K562 (cell line): ENCODE data around the gene ATF4. TPM values are rescaled to one million over a fixed set of nuclear protein-coding genes. Genes with fewer than 3 reads are reported as not detected.
A peak's percentile ranks its signal among the peaks of the same experiment; 100 is the strongest.

Source experiments
- CBX1 ChIP-seq: sonication (generic); IDR thresholded peaks from 2 replicates; pipeline ENCODE4 v1.6.1; 2016; ENCODE audit warnings: antibody characterized with exemption, low read depth, mild to moderate bottlenecking
- DNMT1 ChIP-seq: fragments of 450-650 bp; IDR thresholded peaks from 2 replicates; pipeline ENCODE4 v1.6.1; 2016; ENCODE audit warnings: antibody characterized with exemption, mild to moderate bottlenecking
- ESRRB ChIP-seq: fragments of 250-450 bp; sonication (Bioruptor Pico); IDR thresholded peaks from 2 replicates; pipeline ENCODE4 v1.5.0; 2020; ENCODE audit warnings: mild to moderate bottlenecking, moderate library complexity, borderline replicate concordance
- FOXO4 ChIP-seq: fragments of 450-650 bp; formaldehyde crosslinking; IDR thresholded peaks from 2 replicates; pipeline ENCODE4 v1.4.0; 2020; ENCODE audit warnings: mild to moderate bottlenecking, moderate library complexity
- HDAC3 ChIP-seq: fragments of 450-650 bp; IDR thresholded peaks from 2 replicates; pipeline ENCODE4 v1.6.1; 2018; ENCODE audit warnings: borderline replicate concordance, mild to moderate bottlenecking, moderate library complexity; ENCODE audit not compliant: partially characterized antibody
- HNRNPLL ChIP-seq: fragments of 200-400 bp; formaldehyde crosslinking; IDR thresholded peaks from 2 replicates; pipeline ENCODE4 v1.6.1; 2017; ENCODE audit warnings: low read length, low read depth, mild to moderate bottlenecking; ENCODE audit not compliant: poor library complexity, severe bottlenecking
- KHSRP ChIP-seq: fragments of 450-650 bp; IDR thresholded peaks from 2 replicates; pipeline ENCODE4 v1.6.1; 2017
- NFIX ChIP-seq: fragments of 250-450 bp; sonication (Bioruptor Pico); IDR thresholded peaks from 2 replicates; pipeline ENCODE4 v1.4.0; 2020; ENCODE audit warnings: low read depth, mild to moderate bottlenecking, moderate library complexity
- NR1H2 ChIP-seq: sonication (generic); formaldehyde crosslinking; IDR thresholded peaks from 2 replicates; pipeline ENCODE4 v1.4.0; 2020; ENCODE audit warnings: mild to moderate bottlenecking, missing genetic modification reagents
- NR2F6 ChIP-seq: fragments of 450-650 bp; formaldehyde crosslinking; IDR thresholded peaks from 2 replicates; pipeline ENCODE4 v1.4.0; 2020; ENCODE audit warnings: mild to moderate bottlenecking
- RBM17 ChIP-seq: fragments of 200-400 bp; formaldehyde crosslinking; IDR thresholded peaks from 2 replicates; pipeline ENCODE4 v1.6.1; 2017; ENCODE audit warnings: low read depth, mild to moderate bottlenecking, low read length, borderline replicate concordance
- SMAD4 ChIP-seq: fragments of 250-450 bp; sonication (Bioruptor Pico); conservative IDR thresholded peaks from 2 replicates; pipeline ENCODE4 v1.8.0; 2021; ENCODE audit warnings: inconsistent platforms, mild to moderate bottlenecking, moderate library complexity
- SNIP1 ChIP-seq: fragments of 450-650 bp; IDR thresholded peaks from 2 replicates; pipeline ENCODE4 v1.7.1; 2017; ENCODE audit warnings: low read depth, mild to moderate bottlenecking
- SOX6 ChIP-seq: fragments of 450-650 bp; IDR thresholded peaks from 2 replicates; pipeline ENCODE4 v1.6.1; 2014; ENCODE audit warnings: mild to moderate bottlenecking
- SRSF7 ChIP-seq: fragments of 200-400 bp; formaldehyde crosslinking; optimal IDR thresholded peaks from 2 replicates; pipeline ENCODE3; 2017; ENCODE audit warnings: mild to moderate bottlenecking, low read depth, low read length
- SRSF9 ChIP-seq: fragments of 200-400 bp; formaldehyde crosslinking; IDR thresholded peaks from 2 replicates; pipeline ENCODE4 v1.6.1; 2017; ENCODE audit warnings: low read depth, low read length, borderline replicate concordance
- ZFP1 ChIP-seq: fragments of 450-650 bp; formaldehyde crosslinking; IDR thresholded peaks from 2 replicates; pipeline ENCODE4 v1.4.0; 2020; ENCODE audit warnings: mild to moderate bottlenecking, mixed read lengths
- ZNF436 ChIP-seq: fragments of 250-450, 450-650 bp; sonication (Bioruptor Pico); formaldehyde crosslinking; IDR thresholded peaks from 2 replicates; pipeline ENCODE4 v1.7.0; 2020; ENCODE audit warnings: mild to moderate bottlenecking
- ZNF76 ChIP-seq: fragments of 250-450 bp; sonication (Bioruptor Pico); IDR thresholded peaks from 2 replicates; pipeline ENCODE4 v1.4.0; 2020; ENCODE audit warnings: mild to moderate bottlenecking, moderate library complexity, borderline replicate concordance
- ZNF79 ChIP-seq: fragments of 250-450 bp; sonication (Bioruptor Pico); IDR thresholded peaks from 2 replicates; pipeline ENCODE4 v1.4.0; 2020; ENCODE audit warnings: low read depth, mild to moderate bottlenecking, moderate library complexity
- polyA plus RNA-seq, 8 experiments: library from polyadenylated mRNA; depleted of rRNA in 4 of 8; stranded (reverse) in 5 of 8; unstranded in 3 of 8; fragments of >200 nt; fragmentation: Nextera tagmentation in 2 of 8; fragmentation: Illumina TruSeq in 1 of 8; extraction: Ambion mirVana in 2 of 8; extraction: Trizol in 1 of 8; gene quantifications; 2 replicates each; pipeline versions ENCODE4 v1.2.1 to v1.2.3, GENCODE V29; 2011 to 2014; ENCODE audit warnings: inconsistent platforms in 1 of 8, missing spikeins in 1 of 8
- total RNA-seq, 7 experiments: library from RNA; depleted of rRNA in 6 of 7; stranded (reverse); fragments of >200 nt in 6 of 7; fragmentation: Illumina TruSeq in 2 of 7; extraction: Trizol in 2 of 7; gene quantifications; 2 replicates each; pipeline versions ENCODE4 v1.2.1 to v1.2.3, GENCODE V29; 2011 to 2021; ENCODE audit warnings: low replicate concordance in 1 of 7
- TF ChIP-seq, protein P1 (sequence below), 2 experiments: fragments of 450-650 bp; conservative IDR thresholded peaks; 2 replicates each; pipeline ENCODE4 v1.6.1; 2017; ENCODE audit warnings: mild to moderate bottlenecking in 2 of 2, moderate library complexity in 2 of 2
- TF ChIP-seq, protein P2 (sequence below): IDR thresholded peaks from 2 replicates; pipeline ENCODE4 v1.6.1; 2012; ENCODE audit warnings: low read depth, low read length, improper control_type of control experiment, borderline replicate concordance
- TF ChIP-seq, protein P3 (sequence below): sonication (generic); IDR thresholded peaks from 2 replicates; pipeline ENCODE4 v1.6.1; 2016

ATF4 gene
- total and polyA plus RNA-seq, 9 of the 15 experiments (the other 6 are each of a cell fraction or from before 2014, with no cell fraction given): 93.1 to 723 (median 355) TPM

GRCh38 chr22:39532215-39533073, 12.1 kb downstream of the ATF4 start, which contains the start of gene RPS19BP1 (continued):
- TF ChIP-seq SNIP1 (no peak), SRSF7 (no peak), DNMT1 (no peak), ZFP1 (CRISPR knock-in tag) (no peak), SRSF9 (no peak), NR1H2 (no peak), RBM17 (no peak), SMAD4 (CRISPR knock-in tag) (0 out of 2 replicates have a peak, but pooled peaks have one; percentile 44), HDAC3 (no peak), FOXO4 (no peak), KHSRP (no peak), ZNF79 (CRISPR knock-in tag) (no peak), SOX6 (peak; percentile 20; the same call in 1 of the 2 replicates), ESRRB (CRISPR knock-in tag) (no peak), NFIX (CRISPR knock-in tag) (no peak), HNRNPLL (peak; percentile 60), ZNF436 (no peak), ZNF76 (CRISPR knock-in tag) (no peak), NR2F6 (no peak), CBX1 (no peak)
- TF ChIP-seq, protein P1, sequence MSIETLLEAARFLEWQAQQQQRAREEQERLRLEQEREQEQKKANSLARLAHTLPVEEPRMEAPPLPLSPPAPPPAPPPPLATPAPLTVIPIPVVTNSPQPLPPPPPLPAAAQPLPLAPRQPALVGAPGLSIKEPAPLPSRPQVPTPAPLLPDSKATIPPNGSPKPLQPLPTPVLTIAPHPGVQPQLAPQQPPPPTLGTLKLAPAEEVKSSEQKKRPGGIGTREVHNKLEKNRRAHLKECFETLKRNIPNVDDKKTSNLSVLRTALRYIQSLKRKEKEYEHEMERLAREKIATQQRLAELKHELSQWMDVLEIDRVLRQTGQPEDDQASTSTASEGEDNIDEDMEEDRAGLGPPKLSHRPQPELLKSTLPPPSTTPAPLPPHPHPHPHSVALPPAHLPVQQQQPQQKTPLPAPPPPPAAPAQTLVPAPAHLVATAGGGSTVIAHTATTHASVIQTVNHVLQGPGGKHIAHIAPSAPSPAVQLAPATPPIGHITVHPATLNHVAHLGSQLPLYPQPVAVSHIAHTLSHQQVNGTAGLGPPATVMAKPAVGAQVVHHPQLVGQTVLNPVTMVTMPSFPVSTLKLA (conservative IDR thresholded peaks at IDR 0.05): peak; percentile 69 to 83
- TF ChIP-seq, protein P2, sequence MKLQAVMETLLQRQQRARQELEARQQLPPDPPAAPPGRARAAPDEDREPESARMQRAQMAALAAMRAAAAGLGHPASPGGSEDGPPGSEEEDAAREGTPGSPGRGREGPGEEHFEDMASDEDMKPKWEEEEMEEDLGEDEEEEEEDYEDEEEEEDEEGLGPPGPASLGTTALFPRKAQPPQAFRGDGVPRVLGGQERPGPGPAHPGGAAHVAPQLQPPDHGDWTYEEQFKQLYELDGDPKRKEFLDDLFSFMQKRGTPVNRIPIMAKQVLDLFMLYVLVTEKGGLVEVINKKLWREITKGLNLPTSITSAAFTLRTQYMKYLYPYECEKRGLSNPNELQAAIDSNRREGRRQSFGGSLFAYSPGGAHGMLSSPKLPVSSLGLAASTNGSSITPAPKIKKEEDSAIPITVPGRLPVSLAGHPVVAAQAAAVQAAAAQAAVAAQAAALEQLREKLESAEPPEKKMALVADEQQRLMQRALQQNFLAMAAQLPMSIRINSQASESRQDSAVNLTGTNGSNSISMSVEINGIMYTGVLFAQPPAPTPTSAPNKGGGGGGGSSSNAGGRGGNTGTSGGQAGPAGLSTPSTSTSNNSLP: no peak
- TF ChIP-seq, protein P3, sequence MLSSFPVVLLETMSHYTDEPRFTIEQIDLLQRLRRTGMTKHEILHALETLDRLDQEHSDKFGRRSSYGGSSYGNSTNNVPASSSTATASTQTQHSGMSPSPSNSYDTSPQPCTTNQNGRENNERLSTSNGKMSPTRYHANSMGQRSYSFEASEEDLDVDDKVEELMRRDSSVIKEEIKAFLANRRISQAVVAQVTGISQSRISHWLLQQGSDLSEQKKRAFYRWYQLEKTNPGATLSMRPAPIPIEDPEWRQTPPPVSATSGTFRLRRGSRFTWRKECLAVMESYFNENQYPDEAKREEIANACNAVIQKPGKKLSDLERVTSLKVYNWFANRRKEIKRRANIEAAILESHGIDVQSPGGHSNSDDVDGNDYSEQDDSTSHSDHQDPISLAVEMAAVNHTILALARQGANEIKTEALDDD: no peak
